ENCODE results near the gene B3GALT5. TPM values are rescaled to one million over a fixed set of nuclear protein-coding genes. Genes with fewer than 3 reads are reported as not detected.

Gene B3GALT5
- total and polyA plus RNA-seq, 8 donors = 0.03 to 1.5 (median 1.1) TPM

GRCh38 chr21:39663742-39664492 is 51.2 kb downstream of the B3GALT5 start:
- H3K4me1 ChIP-seq = peaks cover 0 to 6% of the 10 kb centered on the region in 2 donors
- DNase-seq = no peak
- ATAC-seq = no peak
- intact Hi-C loops (cut with DNase I) = no loop called here
- TF ChIP-seq, protein P1, sequence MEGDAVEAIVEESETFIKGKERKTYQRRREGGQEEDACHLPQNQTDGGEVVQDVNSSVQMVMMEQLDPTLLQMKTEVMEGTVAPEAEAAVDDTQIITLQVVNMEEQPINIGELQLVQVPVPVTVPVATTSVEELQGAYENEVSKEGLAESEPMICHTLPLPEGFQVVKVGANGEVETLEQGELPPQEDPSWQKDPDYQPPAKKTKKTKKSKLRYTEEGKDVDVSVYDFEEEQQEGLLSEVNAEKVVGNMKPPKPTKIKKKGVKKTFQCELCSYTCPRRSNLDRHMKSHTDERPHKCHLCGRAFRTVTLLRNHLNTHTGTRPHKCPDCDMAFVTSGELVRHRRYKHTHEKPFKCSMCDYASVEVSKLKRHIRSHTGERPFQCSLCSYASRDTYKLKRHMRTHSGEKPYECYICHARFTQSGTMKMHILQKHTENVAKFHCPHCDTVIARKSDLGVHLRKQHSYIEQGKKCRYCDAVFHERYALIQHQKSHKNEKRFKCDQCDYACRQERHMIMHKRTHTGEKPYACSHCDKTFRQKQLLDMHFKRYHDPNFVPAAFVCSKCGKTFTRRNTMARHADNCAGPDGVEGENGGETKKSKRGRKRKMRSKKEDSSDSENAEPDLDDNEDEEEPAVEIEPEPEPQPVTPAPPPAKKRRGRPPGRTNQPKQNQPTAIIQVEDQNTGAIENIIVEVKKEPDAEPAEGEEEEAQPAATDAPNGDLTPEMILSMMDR (IDR thresholded peaks at IDR 0.05) = no peak
- H3K9me3 ChIP-seq = no peaks in the 10 kb centered on the region
- H3K27ac ChIP-seq = no peak overlapping the region
- H3K4me3 ChIP-seq = no peak overlapping the region
- peaks cover 0 to 15% of the 10 kb centered on the region in 2 donors for H3K27me3 ChIP-seq
- no peaks in the 10 kb centered on the region for H3K36me3 ChIP-seq

DNA sequence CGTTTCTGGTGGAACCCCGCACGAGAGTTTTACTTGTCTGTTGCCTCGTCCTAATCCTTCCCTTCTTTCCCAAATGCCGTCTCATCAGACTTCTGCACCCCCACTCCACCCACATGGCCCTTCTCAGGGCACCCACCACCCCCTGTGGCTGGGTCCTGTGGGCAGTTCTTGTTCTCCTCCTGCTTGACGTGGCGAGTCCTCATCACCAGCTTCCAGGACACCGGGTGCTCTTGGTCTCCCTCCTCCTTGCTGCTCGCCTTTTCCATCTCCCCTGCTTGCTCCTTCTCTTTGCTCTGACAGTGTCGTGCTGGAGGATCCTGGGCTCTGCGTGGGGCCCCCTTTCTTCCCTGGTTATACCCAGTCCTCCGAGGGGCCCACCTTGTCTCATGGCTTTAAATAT is 51.8 kb downstream of the B3GALT5 start:
- Histone ChIP-seq H3K36me3 (no peaks in the 10 kb centered on the region), H3K27ac (no peak overlapping the region), H3K9me3 (no peaks in the 10 kb centered on the region), H3K4me1 (peaks cover 0 to 5% of the 10 kb centered on the region in 2 donors), H3K4me3 (no peak overlapping the region), H3K27me3 (peaks cover 0 to 14% of the 10 kb centered on the region in 2 donors)
- TF ChIP-seq, protein P1 (IDR thresholded peaks at IDR 0.05) = no peak
- ATAC-seq (no peak), DNase-seq (no peak)
- intact Hi-C loops (cut with DNase I) = no loop called here

GRCh38 chr21:39666026-39666425 is 53.3 kb downstream of the B3GALT5 start:
- no peak for DNase-seq
- H3K4me1 ChIP-seq = no peaks in the 10 kb centered on the region
- H3K36me3 ChIP-seq = no peaks in the 10 kb centered on the region
- H3K4me3 ChIP-seq = no peak overlapping the region
- no peak overlapping the region for H3K27ac ChIP-seq
- TF ChIP-seq, protein P1 (IDR thresholded peaks at IDR 0.05) = no peak
- H3K27me3 ChIP-seq = no peaks in the 10 kb centered on the region
- intact Hi-C loops (cut with DNase I) = no loop called here
- no peak for ATAC-seq
- H3K9me3 ChIP-seq = no peaks in the 10 kb centered on the region

DNA sequence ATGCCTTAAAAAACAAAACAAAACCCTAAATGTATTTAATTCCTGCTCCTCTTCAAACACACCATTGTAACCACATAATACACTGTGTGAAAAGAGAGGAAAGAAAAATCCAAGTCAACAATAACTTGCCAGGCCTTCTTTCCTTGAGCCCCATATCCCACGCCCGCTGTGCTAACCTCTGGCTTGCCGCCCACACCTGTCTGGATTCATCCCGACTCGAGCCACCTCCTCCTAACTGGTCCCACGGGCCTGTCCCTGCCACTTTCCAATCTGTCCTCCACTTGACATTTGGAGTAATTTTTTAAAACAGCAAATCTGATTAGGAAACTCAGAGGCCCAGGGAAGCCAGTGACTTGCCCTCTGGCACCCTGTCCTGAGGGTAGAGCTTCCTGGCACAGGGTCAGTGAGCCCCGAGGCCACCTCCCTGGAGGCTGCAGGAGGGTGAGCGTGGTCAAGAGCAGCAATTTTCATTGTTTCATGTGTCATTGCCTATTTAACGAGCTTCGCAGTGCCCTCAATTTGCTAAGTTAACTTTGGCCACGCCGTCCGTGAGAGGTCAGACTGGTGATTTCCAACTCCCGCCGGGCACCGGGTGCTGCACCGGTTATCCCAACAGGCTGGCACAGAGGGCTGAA is 54.1 kb downstream of the B3GALT5 start:
- Histone ChIP-seq H3K27me3 (no peaks in the 10 kb centered on the region), H3K4me3 (no peak overlapping the region), H3K27ac (no peak overlapping the region), H3K4me1 (no peaks in the 10 kb centered on the region), H3K36me3 (no peaks in the 10 kb centered on the region), H3K9me3 (no peaks in the 10 kb centered on the region)
- TF ChIP-seq, protein P1 (IDR thresholded peaks at IDR 0.05) = no peak
- ATAC-seq (no peak), DNase-seq (no peak)
- intact Hi-C loops (cut with DNase I) = no loop called here

DNA sequence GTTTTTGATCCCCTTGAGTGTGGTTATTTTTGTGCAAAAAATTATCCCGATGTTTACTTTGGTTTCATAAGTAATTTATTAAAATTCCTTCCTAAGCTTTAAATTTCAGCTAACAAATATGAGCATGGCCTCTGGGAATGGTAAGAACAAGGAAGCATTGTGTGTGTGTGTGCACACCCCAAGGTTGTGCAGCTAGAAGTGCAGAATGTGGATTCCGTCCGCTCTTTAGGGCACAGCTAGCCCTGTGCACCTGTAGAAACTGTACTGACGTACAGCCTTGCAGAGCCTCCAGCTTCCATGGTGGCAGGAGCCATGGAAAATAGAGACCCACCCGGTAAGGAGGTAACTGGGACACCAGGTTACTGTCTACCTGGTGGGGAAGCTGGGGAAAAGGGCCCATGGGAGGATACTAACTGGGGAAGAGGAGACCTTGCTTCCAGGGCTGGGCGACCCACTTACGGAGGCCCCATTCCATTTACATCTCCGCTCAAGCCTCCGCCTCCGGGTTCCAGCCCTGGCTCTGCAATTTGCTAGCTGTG is 54.7 kb downstream of the B3GALT5 start:
- Histone ChIP-seq H3K4me3 (no peak overlapping the region), H3K9me3 (no peaks in the 10 kb centered on the region), H3K36me3 (no peaks in the 10 kb centered on the region), H3K27ac (no peak overlapping the region), H3K27me3 (no peaks in the 10 kb centered on the region), H3K4me1 (no peaks in the 10 kb centered on the region)
- no peak for DNase-seq
- intact Hi-C loops (cut with DNase I) = no loop called here
- no peak for ATAC-seq
- TF ChIP-seq, protein P1 (IDR thresholded peaks at IDR 0.05) = no peak
